Ecto neural progenitor cell (in vitro differentiated cells): ENCODE data around the gene SYNGR3.
A peak's percentile ranks its signal among the peaks of the same experiment; 100 is the strongest.

Source experiments
- DNase-seq: peaks from one replicate; pipeline ENCODE4 v3.0.0-alpha.2; 2018; ENCODE audit warnings: low spot score

SYNGR3 gene

GRCh38 chr16:1976951-1977874 is 12.6 kb upstream of the SYNGR3 start:
- DNase-seq = no peak

GRCh38 chr16:1977875-1978268 is 11.9 kb upstream of the SYNGR3 start:
- DNase-seq = no peak

- DNase-seq = no peak
Observed at GRCh38 chr16:1978476-1979120, 11.2 kb upstream of the SYNGR3 start.

- DNase-seq = peak; percentile 64
Observed at GRCh38 chr16:1979271-1980029, 10.3 kb upstream of the SYNGR3 start.

GRCh38 chr16:1980030-1980769 is 9.6 kb upstream of the SYNGR3 start:
- no peak for DNase-seq

- no peak for DNase-seq
Observed at GRCh38 chr16:1980770-1981087, 9.0 kb upstream of the SYNGR3 start.

- DNase-seq = no peak
Observed at GRCh38 chr16:1981398-1981836, 8.4 kb upstream of the SYNGR3 start, which contains the start of gene NOXO1. TSS of gene NOXO1 (minus strand) at chr16:1981469. CDS start at chr16:1981179, 290 bp downstream.

GRCh38 chr16:1982013-1982433 is 7.7 kb upstream of the SYNGR3 start:
- no peak for DNase-seq

GRCh38 chr16:1982991-1983543 is 6.7 kb upstream of the SYNGR3 start:
- no peak for DNase-seq

GRCh38 chr16:1983544-1984346 is 6.0 kb upstream of the SYNGR3 start, which contains the start of gene GFER:
TSS of gene GFER (plus strand) at chr16:1984193. CDS start at chr16:1984219, 26 bp downstream.
- peak; percentile 98 for DNase-seq

- peak; percentile 72 for DNase-seq
Observed at GRCh38 chr16:1984347-1985225, 5.2 kb upstream of the SYNGR3 start.

GRCh38 chr16:1985466-1986150 is 4.2 kb upstream of the SYNGR3 start:
- DNase-seq = no peak

GRCh38 chr16:1987198-1987597 is 2.6 kb upstream of the SYNGR3 start:
- DNase-seq = no peak

- no peak for DNase-seq
Observed at GRCh38 chr16:1990101-1990350, 256 bp downstream of the SYNGR3 start.

- peak; percentile 69 for DNase-seq
Observed at GRCh38 chr16:1990351-1991134, 773 bp downstream of the SYNGR3 start.

- no peak for DNase-seq
Observed at GRCh38 chr16:1991135-1991551, 1.4 kb downstream of the SYNGR3 start.

GRCh38 chr16:1991588-1991947 is 1.8 kb downstream of the SYNGR3 start:
- no peak for DNase-seq

GRCh38 chr16:1991948-1992703 is 2.4 kb downstream of the SYNGR3 start:
- DNase-seq = peak; percentile 98
